ENCODE measurements around the gene NCAM1.

Gene NCAM1

GRCh38 chr11:113151521-113151920 lies 190.3 kb downstream of the NCAM1 start:
- DNase-seq (ENCODE audit: low spot score in 2 of 2), result no peak
- Histone ChIP-seq H3K27me3 (ENCODE audit: low read depth) (no peaks in the 10 kb centered on the region), H3K4me3 (no peak overlapping the region), H3K36me3 (replicated peaks) (no peaks in the 10 kb centered on the region), H3K9me3 (no peaks in the 10 kb centered on the region), H3K4me1 (no peaks in the 10 kb centered on the region)
- in situ Hi-C loops (cut with MboI; ENCODE audit: low sequenced_read_pairs), result no loop called here

GRCh38 chr11:113152500-113152899 lies 191.3 kb downstream of the NCAM1 start:
- no peaks in the 10 kb centered on the region for H3K9me3 ChIP-seq
- no peak overlapping the region for H3K4me3 ChIP-seq
- in situ Hi-C loops (cut with MboI; ENCODE audit: low sequenced_read_pairs), result no loop called here
- H3K4me1 ChIP-seq, result no peaks in the 10 kb centered on the region
- no peak for DNase-seq (ENCODE audit: low spot score in 2 of 2)
- no peaks in the 10 kb centered on the region for H3K36me3 ChIP-seq (replicated peaks)
- H3K27me3 ChIP-seq (ENCODE audit: low read depth), result no peaks in the 10 kb centered on the region

GRCh38 chr11:113153847-113154246 lies 192.6 kb downstream of the NCAM1 start:
- H3K36me3 ChIP-seq (replicated peaks), result no peaks in the 10 kb centered on the region
- H3K4me1 ChIP-seq, result no peaks in the 10 kb centered on the region
- in situ Hi-C loops (cut with MboI; ENCODE audit: low sequenced_read_pairs), result no loop called here
- no peak overlapping the region for H3K4me3 ChIP-seq
- H3K9me3 ChIP-seq, result no peaks in the 10 kb centered on the region
- H3K27me3 ChIP-seq (ENCODE audit: low read depth), result no peaks in the 10 kb centered on the region
- DNase-seq (ENCODE audit: low spot score in 2 of 2), result no peak

- H3K4me1 ChIP-seq, result no peaks in the 10 kb centered on the region
- no peaks in the 10 kb centered on the region for H3K36me3 ChIP-seq (replicated peaks)
- H3K4me3 ChIP-seq, result no peak overlapping the region
- H3K27me3 ChIP-seq (ENCODE audit: low read depth), result 0 out of 2 replicates have a peak, but pooled peaks cover 3% of the 10 kb centered on the region
- no peaks in the 10 kb centered on the region for H3K9me3 ChIP-seq
- no peak for DNase-seq (ENCODE audit: low spot score in 2 of 2)
- in situ Hi-C loops (cut with MboI; ENCODE audit: low sequenced_read_pairs), result no loop called here
Observed at GRCh38 chr11:113159988-113160807, 199.0 kb downstream of the NCAM1 start.

- Histone ChIP-seq H3K9me3 (no peaks in the 10 kb centered on the region), H3K27me3 (ENCODE audit: low read depth) (0 out of 2 replicates have a peak, but pooled peaks cover 3% of the 10 kb centered on the region), H3K4me1 (no peaks in the 10 kb centered on the region), H3K36me3 (replicated peaks) (no peaks in the 10 kb centered on the region), H3K4me3 (no peak overlapping the region)
- in situ Hi-C loops (cut with MboI; ENCODE audit: low sequenced_read_pairs), result no loop called here
- no peak for DNase-seq (ENCODE audit: low spot score in 2 of 2)
Observed at GRCh38 chr11:113160808-113161124, 199.5 kb downstream of the NCAM1 start.

- Histone ChIP-seq H3K4me1 (no peaks in the 10 kb centered on the region), H3K36me3 (replicated peaks) (no peaks in the 10 kb centered on the region), H3K4me3 (no peak overlapping the region), H3K27me3 (ENCODE audit: low read depth) (0 out of 2 replicates have a peak, but pooled peaks cover 3% of the 10 kb centered on the region), H3K9me3 (no peaks in the 10 kb centered on the region)
- DNase-seq (ENCODE audit: low spot score in 2 of 2), result no peak
- in situ Hi-C loops (cut with MboI; ENCODE audit: low sequenced_read_pairs), result no loop called here
Observed at GRCh38 chr11:113161711-113162591, 200.7 kb downstream of the NCAM1 start.

- 0 out of 2 replicates have a peak, but pooled peaks cover 3% of the 10 kb centered on the region for H3K27me3 ChIP-seq (ENCODE audit: low read depth)
- in situ Hi-C loops (cut with MboI; ENCODE audit: low sequenced_read_pairs), result no loop called here
- H3K4me1 ChIP-seq, result no peaks in the 10 kb centered on the region
- H3K9me3 ChIP-seq, result no peaks in the 10 kb centered on the region
- no peak for DNase-seq (ENCODE audit: low spot score in 2 of 2)
- no peaks in the 10 kb centered on the region for H3K36me3 ChIP-seq (replicated peaks)
- no peak overlapping the region for H3K4me3 ChIP-seq
Observed at GRCh38 chr11:113162592-113162962, 201.4 kb downstream of the NCAM1 start.

GRCh38 chr11:113163291-113164030 lies 202.2 kb downstream of the NCAM1 start:
- H3K4me3 ChIP-seq, result no peak overlapping the region
- in situ Hi-C loops (cut with MboI; ENCODE audit: low sequenced_read_pairs), result no loop called here
- no peak for DNase-seq (ENCODE audit: low spot score in 2 of 2)
- H3K36me3 ChIP-seq (replicated peaks), result no peaks in the 10 kb centered on the region
- H3K4me1 ChIP-seq, result no peaks in the 10 kb centered on the region
- H3K9me3 ChIP-seq, result no peaks in the 10 kb centered on the region
- 0 out of 2 replicates have a peak, but pooled peaks cover 3% of the 10 kb centered on the region for H3K27me3 ChIP-seq (ENCODE audit: low read depth)

GRCh38 chr11:113166280-113166679 lies 205.1 kb downstream of the NCAM1 start:
- Histone ChIP-seq H3K9me3 (no peaks in the 10 kb centered on the region), H3K4me1 (no peaks in the 10 kb centered on the region), H3K27me3 (ENCODE audit: low read depth) (0 out of 2 replicates have a peak, but pooled peaks cover under 1% of the 10 kb centered on the region), H3K36me3 (replicated peaks) (no peaks in the 10 kb centered on the region), H3K4me3 (no peak overlapping the region)
- DNase-seq (ENCODE audit: low spot score in 2 of 2), result no peak
- in situ Hi-C loops (cut with MboI; ENCODE audit: low sequenced_read_pairs), result no loop called here

- H3K4me1 ChIP-seq, result no peaks in the 10 kb centered on the region
- H3K27me3 ChIP-seq (ENCODE audit: low read depth), result no peaks in the 10 kb centered on the region
- in situ Hi-C loops (cut with MboI; ENCODE audit: low sequenced_read_pairs), result no loop called here
- no peak overlapping the region for H3K4me3 ChIP-seq
- DNase-seq (ENCODE audit: low spot score in 2 of 2), result no peak
- H3K36me3 ChIP-seq (replicated peaks), result no peaks in the 10 kb centered on the region
- H3K9me3 ChIP-seq, result no peaks in the 10 kb centered on the region
Observed at GRCh38 chr11:113167599-113167998, 206.4 kb downstream of the NCAM1 start.

GRCh38 chr11:113168354-113169342 lies 207.4 kb downstream of the NCAM1 start:
- no peaks in the 10 kb centered on the region for H3K9me3 ChIP-seq
- H3K4me3 ChIP-seq, result no peak overlapping the region
- no peak for DNase-seq (ENCODE audit: low spot score in 2 of 2)
- in situ Hi-C loops (cut with MboI; ENCODE audit: low sequenced_read_pairs), result no loop called here
- no peaks in the 10 kb centered on the region for H3K4me1 ChIP-seq
- no peaks in the 10 kb centered on the region for H3K36me3 ChIP-seq (replicated peaks)
- H3K27me3 ChIP-seq (ENCODE audit: low read depth), result no peaks in the 10 kb centered on the region

- no peaks in the 10 kb centered on the region for H3K9me3 ChIP-seq
- H3K4me1 ChIP-seq, result no peaks in the 10 kb centered on the region
- H3K4me3 ChIP-seq, result no peak overlapping the region
- no peaks in the 10 kb centered on the region for H3K36me3 ChIP-seq (replicated peaks)
- in situ Hi-C loops (cut with MboI; ENCODE audit: low sequenced_read_pairs), result no loop called here
- no peak for DNase-seq (ENCODE audit: low spot score in 2 of 2)
- no peaks in the 10 kb centered on the region for H3K27me3 ChIP-seq (ENCODE audit: low read depth)
Observed at GRCh38 chr11:113172382-113172951, 211.2 kb downstream of the NCAM1 start.

Measured in HAP-1 (cell line).